ENCODE data around the gene IDUA. TPM values are rescaled to one million over a fixed set of nuclear protein-coding genes. Genes with fewer than 3 reads are reported as not detected.

The IDUA gene
- total and polyA plus RNA-seq, 2 donors (not counting 1 experiment from before 2014, with no cell fraction given): 57.0 to 67.4 TPM

- WGBS (ENCODE audit: insufficient coverage): under 1% methylated on average over 86 of the region's 109 CpGs
- H3K27me3 ChIP-seq (replicated peaks in 1 of 4; ENCODE audit: control extremely low read depth in 1 of 4, control insufficient read depth in 3 of 4, insufficient read depth in 4 of 4, low read length in 3 of 4): peaks cover 0 to 34% (median 15%) of the 10 kb centered on the region in 4 experiments
- no peaks in the 10 kb centered on the region for H4K20me1 ChIP-seq (ENCODE audit: control insufficient read depth, insufficient read depth, low read length, poor library complexity, severe bottlenecking)
- peak; percentile 87 for DNase-seq
- Mint-ChIP-seq H3K4me1 (peaks cover 20% of the 10 kb centered on the region), H3K9me3 (ENCODE audit: insufficient read depth) (peaks cover 3% of the 10 kb centered on the region), H3K4me3 (peak overlapping the region; percentile 91), H3K27ac (peak overlapping the region; percentile 88), H3K27me3 (peaks cover 34% of the 10 kb centered on the region)
- H3K9ac ChIP-seq (ENCODE audit: low read length): peak overlapping the region; percentile 83
- no peaks in the 10 kb centered on the region for H3K36me3 ChIP-seq (replicated peaks in 1 of 2; ENCODE audit: control extremely low read depth in 1 of 2, control insufficient read depth in 1 of 2, extremely low read depth in 1 of 2, insufficient read depth in 2 of 2, low read length in 1 of 2)
- peaks cover 0 to 9% (median 0%) of the 10 kb centered on the region in 3 donors for H3K9me3 ChIP-seq (ENCODE audit: control extremely low read depth in 1 of 3, control insufficient read depth in 2 of 3, insufficient read depth in 1 of 3, low read length in 2 of 3)
- ChIA-PET POLR2A (interaction anchor here (1.0 to 2.0 kb wide), 2 partner anchors 12 to 23 kb away, joined by 4 to 13 read pairs; partner anchors contain the start of gene IDUA), CTCF (interaction anchor here (0.6 to 1.6 kb wide), 4 partner anchors 63 to 859 kb away, joined by 3 to 5 read pairs (median 4); no protein-coding TSS in a partner anchor)
- no peak for TF ChIP-seq EZH2 (IDR thresholded peaks at IDR 0.05; ENCODE audit: borderline replicate concordance, insufficient read depth, low read depth, low read length, poor library complexity, severe bottlenecking)
- TF ChIP-seq CTCF (IDR thresholded peaks at IDR 0.05): peak; percentile 18
- no peaks in the 10 kb centered on the region for H3K79me2 ChIP-seq (ENCODE audit: control insufficient read depth, insufficient read depth, low read length)
- intact Hi-C loops (cut with micrococcal nuclease): loop anchor here (1.0 to 5.0 kb wide), 6 partner anchors 23 to 573 kb away; partner anchors contain the start of genes DGKQ, IDUA and UVSSA
- ATAC-seq (ENCODE audit: low read depth): peak; percentile 70
- peak overlapping the region; percentile 38 to 41 for H3K27ac ChIP-seq (ENCODE audit: low read length in 2 of 2)
- H3K4me2 ChIP-seq (replicated peaks; ENCODE audit: low read depth, low read length, poor library complexity, severe bottlenecking): peak overlapping the region; percentile 100
- H2AFZ ChIP-seq (ENCODE audit: insufficient read depth, low read depth, low read length, poor library complexity, severe bottlenecking): peak overlapping the region; percentile 92
- H3K4me3 ChIP-seq (ENCODE audit: control extremely low read depth in 1 of 5, extremely low read depth in 1 of 5, insufficient read depth in 1 of 5, low read depth in 2 of 5, low read length in 4 of 5): peak overlapping the region in 4 of 5 experiments; percentile 63 to 77 (median 72)
- peaks cover 24 to 30% of the 10 kb centered on the region in 2 donors for H3K4me1 ChIP-seq (ENCODE audit: control insufficient read depth in 2 of 2, insufficient read depth in 2 of 2, low read length in 2 of 2)
Measured at GRCh38 chr4:1009542-1010394, 22.9 kb downstream of the IDUA start.

Measured in B cell (primary cell).